ENCODE results near the gene TP53TG5.

GRCh38 chr20:45363611-45364492 lies 14.3 kb downstream of the TP53TG5 start:
- TF ChIP-seq CTCF (IDR thresholded peaks at IDR 0.05) (no peak), POLR2A (IDR thresholded peaks at IDR 0.05) (no peak)

All from esophagus squamous epithelium (tissue), 4 donors.